HAP-1 (cell line): ENCODE results near the gene CD34.

Experiments
- DNase-seq, 2 experiments: peaks; one replicate each; pipeline ENCODE4 v3.0.0-alpha.2; 2016 to 2020; ENCODE audit warnings: low spot score in 2 of 2
- H3K27me3 ChIP-seq: fragments of 250-450 bp; sonication (Bioruptor Pico); 2 replicates; pipeline ENCODE4 v1.5.1; 2020; ENCODE audit warnings: low read depth, mild to moderate bottlenecking, moderate library complexity
- H3K36me3 ChIP-seq: fragments of 250-450 bp; sonication (Bioruptor Pico); replicated peaks from 2 replicates; pipeline ENCODE4 v1.5.1; 2020; ENCODE audit warnings: mild to moderate bottlenecking
- H3K4me1 ChIP-seq: fragments of 250-450 bp; sonication (Bioruptor Pico); 2 replicates; pipeline ENCODE4 v1.5.1; 2020; ENCODE audit warnings: mild to moderate bottlenecking
- H3K4me3 ChIP-seq: fragments of 250-450 bp; sonication (Bioruptor Pico); 2 replicates; pipeline ENCODE4 v1.5.1; 2020; ENCODE audit warnings: mild to moderate bottlenecking, moderate library complexity
- H3K9me3 ChIP-seq: fragments of 250-450 bp; sonication (Bioruptor Pico); 2 replicates; pipeline ENCODE4 v1.5.1; 2020; ENCODE audit warnings: mild to moderate bottlenecking, moderate library complexity
- in situ Hi-C: fragments of 300-500 bp; cut with MboI; formaldehyde crosslinking; loops from 3 replicates; pipeline ENCODE4 v1.14.3; 2020; ENCODE audit warnings: low sequenced_read_pairs, inconsistent platforms, mixed read lengths

The CD34 gene

GRCh38 chr1:207841901-207842300 is 69.0 kb downstream of the CD34 start:
- H3K4me1 ChIP-seq: no peaks in the 10 kb centered on the region
- no peak overlapping the region for H3K4me3 ChIP-seq
- H3K9me3 ChIP-seq: no peaks in the 10 kb centered on the region
- in situ Hi-C loops: no loop called here
- H3K36me3 ChIP-seq: peaks cover 14% of the 10 kb centered on the region
- H3K27me3 ChIP-seq: no peaks in the 10 kb centered on the region
- DNase-seq: no peak

DNA sequence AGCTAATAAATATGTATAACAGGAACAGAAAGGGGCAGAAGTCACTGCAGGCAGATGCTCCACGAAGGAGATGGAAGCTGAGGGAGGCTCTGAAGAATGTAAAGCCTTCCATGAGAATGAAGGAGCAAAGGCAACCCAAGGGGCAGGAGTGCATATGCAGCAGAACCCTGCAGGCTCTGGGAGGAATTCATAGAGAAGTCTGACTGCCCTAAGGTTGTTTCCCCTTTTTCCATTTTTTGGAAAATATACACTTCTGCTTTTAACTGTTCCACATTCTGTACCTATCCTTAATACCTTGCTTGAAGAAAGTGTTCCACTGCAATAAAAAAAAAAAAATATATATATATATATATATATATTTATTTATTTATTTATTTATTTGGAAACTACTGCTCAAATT is 69.6 kb downstream of the CD34 start:
- H3K27me3 ChIP-seq: no peaks in the 10 kb centered on the region
- no peak overlapping the region for H3K4me3 ChIP-seq
- no peaks in the 10 kb centered on the region for H3K9me3 ChIP-seq
- in situ Hi-C loops: no loop called here
- no peak for DNase-seq
- H3K36me3 ChIP-seq: peaks cover 19% of the 10 kb centered on the region
- no peaks in the 10 kb centered on the region for H3K4me1 ChIP-seq

DNA sequence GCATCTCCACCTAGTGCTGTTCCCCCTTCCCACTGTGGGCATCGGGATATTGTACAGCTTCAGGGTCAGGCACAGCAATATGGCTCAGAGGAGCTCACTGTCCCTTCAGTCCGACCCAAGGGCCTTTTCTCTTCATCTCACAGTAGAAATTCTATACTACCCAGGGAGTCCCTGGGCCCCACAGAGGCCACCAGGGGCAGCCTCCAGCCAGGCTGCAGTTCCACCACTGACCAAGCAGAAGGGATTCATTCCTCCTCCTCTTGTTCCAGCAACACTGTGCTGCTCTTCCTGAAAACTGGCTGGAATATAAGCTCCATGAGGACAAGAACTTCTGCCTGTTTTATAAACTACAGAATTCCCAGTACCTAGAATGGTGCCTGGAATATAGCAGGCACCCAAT is 70.5 kb downstream of the CD34 start:
- no peaks in the 10 kb centered on the region for H3K9me3 ChIP-seq
- no peaks in the 10 kb centered on the region for H3K27me3 ChIP-seq
- no peak for DNase-seq
- in situ Hi-C loops: no loop called here
- peaks cover 15% of the 10 kb centered on the region for H3K36me3 ChIP-seq
- no peaks in the 10 kb centered on the region for H3K4me1 ChIP-seq
- no peak overlapping the region for H3K4me3 ChIP-seq

DNA sequence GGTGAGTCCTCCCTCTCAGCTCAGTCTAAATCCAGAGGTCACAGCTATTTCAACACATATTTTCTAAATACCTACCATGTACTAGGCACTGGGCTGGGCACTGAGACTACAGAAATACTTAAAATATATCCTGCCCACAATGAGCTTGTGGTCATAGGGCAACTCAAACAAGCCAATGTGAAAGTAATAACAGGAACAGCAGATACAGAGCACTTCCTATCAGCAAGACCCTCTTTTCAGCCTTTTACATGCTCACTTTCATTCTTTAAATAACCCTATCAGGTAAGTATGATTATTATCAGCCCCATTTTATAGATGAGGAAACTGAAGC is 71.9 kb downstream of the CD34 start:
- peaks cover 19% of the 10 kb centered on the region for H3K36me3 ChIP-seq
- H3K4me1 ChIP-seq: no peaks in the 10 kb centered on the region
- in situ Hi-C loops: no loop called here
- no peaks in the 10 kb centered on the region for H3K27me3 ChIP-seq
- no peaks in the 10 kb centered on the region for H3K9me3 ChIP-seq
- no peak for DNase-seq
- H3K4me3 ChIP-seq: no peak overlapping the region

- no peaks in the 10 kb centered on the region for H3K4me1 ChIP-seq
- peaks cover 16% of the 10 kb centered on the region for H3K36me3 ChIP-seq
- no peak for DNase-seq
- no peak overlapping the region for H3K4me3 ChIP-seq
- in situ Hi-C loops: no loop called here
- H3K27me3 ChIP-seq: no peaks in the 10 kb centered on the region
- H3K9me3 ChIP-seq: no peaks in the 10 kb centered on the region
Observed at GRCh38 chr1:207838156-207839082, 72.5 kb downstream of the CD34 start.

- Histone ChIP-seq H3K36me3 (peaks cover 14% of the 10 kb centered on the region), H3K4me1 (no peaks in the 10 kb centered on the region), H3K9me3 (no peaks in the 10 kb centered on the region), H3K27me3 (no peaks in the 10 kb centered on the region), H3K4me3 (no peak overlapping the region)
- no peak for DNase-seq
- in situ Hi-C loops: no loop called here
Observed at GRCh38 chr1:207837673-207838072, 73.3 kb downstream of the CD34 start.

DNA sequence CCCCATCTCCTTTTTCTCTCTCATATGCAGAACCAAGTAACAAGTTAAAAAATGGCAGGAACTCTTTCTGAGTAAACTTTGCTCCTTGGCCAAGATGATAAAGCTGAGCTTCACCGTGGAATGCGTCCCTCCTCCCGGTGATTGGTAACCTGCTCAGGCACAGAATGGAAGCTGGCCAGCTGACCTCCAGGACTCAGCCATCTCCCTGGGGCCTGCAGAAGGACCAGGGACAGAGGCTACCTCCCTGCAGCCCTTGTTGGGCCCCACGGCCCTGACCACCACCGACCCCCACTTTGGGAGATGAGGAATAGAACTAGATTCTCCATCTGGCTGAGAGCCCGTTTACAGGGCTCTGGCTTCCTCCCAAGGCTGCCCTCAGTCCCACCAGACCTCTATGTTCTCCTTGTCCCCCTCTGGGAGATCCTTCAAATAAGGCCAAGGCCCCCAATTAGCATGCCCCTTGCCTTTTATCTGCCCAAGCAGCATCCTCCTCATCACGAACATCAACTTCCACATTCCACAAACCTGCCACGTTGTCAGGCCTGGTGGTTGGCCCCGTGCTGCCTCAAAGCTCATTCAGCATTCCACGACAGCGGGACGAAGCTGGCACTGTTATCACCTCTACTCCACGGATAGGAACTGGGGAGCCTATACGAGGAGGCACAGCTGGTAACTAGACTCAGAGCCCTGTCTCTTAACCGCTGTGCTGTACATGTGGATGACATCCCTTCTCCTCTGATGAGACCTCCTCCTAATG is 74.2 kb downstream of the CD34 start:
- no peaks in the 10 kb centered on the region for H3K9me3 ChIP-seq
- no peaks in the 10 kb centered on the region for H3K4me1 ChIP-seq
- no peaks in the 10 kb centered on the region for H3K27me3 ChIP-seq
- in situ Hi-C loops: no loop called here
- H3K4me3 ChIP-seq: no peak overlapping the region
- no peak for DNase-seq
- peaks cover 12% of the 10 kb centered on the region for H3K36me3 ChIP-seq

GRCh38 chr1:207835958-207836357 is 75.0 kb downstream of the CD34 start:
- in situ Hi-C loops: no loop called here
- no peaks in the 10 kb centered on the region for H3K27me3 ChIP-seq
- H3K9me3 ChIP-seq: no peaks in the 10 kb centered on the region
- no peak for DNase-seq
- H3K4me1 ChIP-seq: no peaks in the 10 kb centered on the region
- peaks cover 12% of the 10 kb centered on the region for H3K36me3 ChIP-seq
- H3K4me3 ChIP-seq: no peak overlapping the region

DNA sequence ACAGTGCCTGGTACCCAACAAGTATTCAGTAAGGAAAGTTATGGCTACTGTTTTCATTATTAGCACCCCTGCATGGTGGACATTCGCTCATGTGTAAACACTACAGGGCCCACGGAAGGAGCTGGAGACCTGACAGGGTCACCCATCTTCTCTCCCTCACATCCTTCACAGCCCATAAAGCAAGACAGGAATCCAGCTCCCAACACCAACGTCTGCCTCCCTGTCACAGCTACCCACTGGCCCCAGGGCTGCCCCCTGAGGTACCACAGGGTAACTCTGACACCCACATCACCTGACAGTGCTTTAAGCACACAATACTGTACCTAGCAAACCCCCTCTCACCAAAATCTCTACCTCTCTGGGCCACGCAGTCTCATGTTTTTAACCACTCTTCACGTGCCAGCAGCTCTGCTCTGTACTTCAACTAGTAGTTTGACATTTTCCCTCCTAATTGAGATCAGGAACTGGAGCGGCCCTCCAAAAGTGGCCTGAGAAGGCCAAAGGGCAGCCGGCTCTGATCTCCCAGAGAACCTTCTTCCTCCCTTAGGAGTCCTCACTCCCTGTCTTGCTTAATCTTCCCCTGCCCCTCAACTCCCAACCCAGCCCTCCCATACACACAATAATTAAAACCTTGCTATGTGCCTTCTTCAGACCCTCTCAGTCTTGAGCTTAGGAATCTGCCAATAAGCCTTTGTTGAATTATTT is 76.8 kb downstream of the CD34 start:
- in situ Hi-C loops: no loop called here
- no peaks in the 10 kb centered on the region for H3K9me3 ChIP-seq
- no peak overlapping the region for H3K4me3 ChIP-seq
- no peaks in the 10 kb centered on the region for H3K4me1 ChIP-seq
- no peaks in the 10 kb centered on the region for H3K27me3 ChIP-seq
- DNase-seq: no peak
- H3K36me3 ChIP-seq: peaks cover 12% of the 10 kb centered on the region

DNA sequence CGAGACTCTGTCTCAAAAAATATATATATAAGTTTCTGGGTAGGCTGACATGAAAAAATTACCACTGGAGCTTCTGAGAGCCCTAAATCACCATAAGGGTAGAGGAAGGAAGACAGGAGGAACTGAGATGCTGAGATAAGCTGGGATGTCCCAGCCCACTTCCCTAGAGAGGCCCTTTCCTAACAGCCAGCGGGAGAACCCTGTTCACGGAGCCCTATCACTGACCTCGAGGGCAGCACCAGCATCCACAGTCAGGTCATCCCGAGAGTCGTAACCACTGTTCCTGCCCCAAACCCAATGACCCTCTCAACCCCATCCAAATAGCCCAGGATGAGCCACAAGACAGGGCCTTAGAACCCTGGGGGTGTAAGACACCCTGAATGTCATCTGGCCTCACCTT is 77.5 kb downstream of the CD34 start:
- DNase-seq: no peak
- in situ Hi-C loops: no loop called here
- H3K9me3 ChIP-seq: no peaks in the 10 kb centered on the region
- H3K4me1 ChIP-seq: no peaks in the 10 kb centered on the region
- H3K36me3 ChIP-seq: peaks cover 12% of the 10 kb centered on the region
- no peak overlapping the region for H3K4me3 ChIP-seq
- no peaks in the 10 kb centered on the region for H3K27me3 ChIP-seq

GRCh38 chr1:207832796-207833195 is 78.1 kb downstream of the CD34 start:
- Histone ChIP-seq H3K36me3 (peaks cover 12% of the 10 kb centered on the region), H3K9me3 (no peaks in the 10 kb centered on the region), H3K27me3 (no peaks in the 10 kb centered on the region), H3K4me1 (no peaks in the 10 kb centered on the region), H3K4me3 (no peak overlapping the region)
- no peak for DNase-seq
- in situ Hi-C loops: no loop called here

GRCh38 chr1:207831517-207832327 is 79.2 kb downstream of the CD34 start:
- no peaks in the 10 kb centered on the region for H3K9me3 ChIP-seq
- H3K27me3 ChIP-seq: no peaks in the 10 kb centered on the region
- H3K4me1 ChIP-seq: no peaks in the 10 kb centered on the region
- H3K4me3 ChIP-seq: no peak overlapping the region
- in situ Hi-C loops: no loop called here
- DNase-seq: no peak
- peaks cover 8% of the 10 kb centered on the region for H3K36me3 ChIP-seq
